Stomach smooth muscle (tissue), 2 donors: ENCODE measurements around the gene ZNF208.
"Not testable (repeated sequence)": the region's sequence is repeated elsewhere in the genome, so short reads cannot be mapped to it uniquely, and the experiment has no call there.

Experiments used
- H3K27ac ChIP-seq: one replicate; pipeline ENCODE4 v1.7.0; 2013; ENCODE audit warnings: mild to moderate bottlenecking, low read length, inconsistent platforms
- H3K27me3 ChIP-seq, 2 donors: one replicate each; pipeline ENCODE4 v1.7.0; 2013; ENCODE audit warnings: low read length in 2 of 2; ENCODE audit not compliant: insufficient read depth in 2 of 2, control insufficient read depth in 1 of 2
- H3K36me3 ChIP-seq, 2 donors: one replicate each; pipeline ENCODE4 v1.7.0; 2013; ENCODE audit warnings: low read length in 2 of 2; ENCODE audit not compliant: control insufficient read depth in 2 of 2, insufficient read depth in 2 of 2
- H3K4me1 ChIP-seq: one replicate; pipeline ENCODE4 v1.7.0; 2013; ENCODE audit warnings: low read length; ENCODE audit not compliant: control insufficient read depth, insufficient read depth
- H3K4me3 ChIP-seq, 2 donors: one replicate each; pipeline ENCODE4 v1.7.0; 2013; ENCODE audit warnings: low read length in 2 of 2
- H3K9ac ChIP-seq, 2 donors: one replicate each; pipeline ENCODE4 v1.7.0; 2013; ENCODE audit warnings: low read length in 2 of 2, mild to moderate bottlenecking in 1 of 2
- H3K9me3 ChIP-seq, 2 donors: one replicate each; pipeline ENCODE4 v1.7.0; 2013; ENCODE audit warnings: low read length in 2 of 2; ENCODE audit not compliant: control insufficient read depth in 2 of 2
- donor health status: healthy.
- donor health status: Pancreatic carcinoma.

The ZNF208 gene

GRCh38 chr19:22010437-22011143 is at the start of gene ZNF208:
ZNF208 (minus strand) TSS chr19:22010943; CDS start chr19:22010794, 149 bp downstream.
- not testable (repeated sequence) for H3K9ac ChIP-seq, H3K4me1 ChIP-seq, H3K27me3 ChIP-seq, H3K9me3 ChIP-seq, H3K27ac ChIP-seq, H3K36me3 ChIP-seq
- peak within 1 kb of the TSS; percentile 12 to 72 for H3K4me3 ChIP-seq

GRCh38 chr19:22052644-22053013 is 41.9 kb upstream of the ZNF208 start:
- Histone ChIP-seq H3K4me3 (peak overlapping the region; percentile 71 to 86), H3K27ac (no peak overlapping the region), H3K27me3 (no peaks in the 10 kb centered on the region), H3K9ac (peak overlapping the region; percentile 33 to 64), H3K4me1 (no peaks in the 10 kb centered on the region), H3K36me3 (no peaks in the 10 kb centered on the region), H3K9me3 (peaks cover 0 to 2% of the 10 kb centered on the region in 2 donors)

GRCh38 chr19:22041151-22041550 is 30.4 kb upstream of the ZNF208 start:
- not testable (repeated sequence) for H3K4me3 ChIP-seq, H3K9me3 ChIP-seq, H3K27me3 ChIP-seq, H3K36me3 ChIP-seq, H3K4me1 ChIP-seq, H3K27ac ChIP-seq, H3K9ac ChIP-seq

- no peaks in the 10 kb centered on the region for H3K27me3 ChIP-seq
- H3K4me1 ChIP-seq = no peaks in the 10 kb centered on the region
- H3K4me3 ChIP-seq = no peak overlapping the region
- H3K9ac ChIP-seq = no peak overlapping the region
- no peak overlapping the region for H3K27ac ChIP-seq
- no peaks in the 10 kb centered on the region for H3K36me3 ChIP-seq
- H3K9me3 ChIP-seq = no peaks in the 10 kb centered on the region
Observed at GRCh38 chr19:22030680-22031079, 19.9 kb upstream of the ZNF208 start.

GRCh38 chr19:22026687-22027086 is 15.9 kb upstream of the ZNF208 start:
- Histone ChIP-seq H3K9ac (no peak overlapping the region), H3K4me1 (no peaks in the 10 kb centered on the region), H3K27ac (no peak overlapping the region), H3K9me3 (no peaks in the 10 kb centered on the region), H3K4me3 (no peak overlapping the region), H3K27me3 (no peaks in the 10 kb centered on the region), H3K36me3 (no peaks in the 10 kb centered on the region)

- H3K27me3 ChIP-seq, H3K4me1 ChIP-seq, H3K4me3 ChIP-seq, H3K36me3 ChIP-seq, H3K9ac ChIP-seq, H3K9me3 ChIP-seq, H3K27ac ChIP-seq: not testable (repeated sequence)
Observed at GRCh38 chr19:22025539-22025938, 14.8 kb upstream of the ZNF208 start.

- H3K4me3 ChIP-seq = no peak overlapping the region
- no peak overlapping the region for H3K27ac ChIP-seq
- H3K36me3 ChIP-seq = no peaks in the 10 kb centered on the region
- H3K27me3 ChIP-seq = no peaks in the 10 kb centered on the region
- H3K4me1 ChIP-seq = no peaks in the 10 kb centered on the region
- H3K9me3 ChIP-seq = peaks cover 9 to 13% of the 10 kb centered on the region in 2 donors
- H3K9ac ChIP-seq = no peak overlapping the region
Observed at GRCh38 chr19:21970466-21970865, 40.3 kb downstream of the ZNF208 start.

GRCh38 chr19:21947775-21948174 is 63.0 kb downstream of the ZNF208 start:
- peaks cover 26% of the 10 kb centered on the region in 2 donors for H3K9me3 ChIP-seq
- H3K4me1 ChIP-seq = no peaks in the 10 kb centered on the region
- no peaks in the 10 kb centered on the region for H3K27me3 ChIP-seq
- H3K36me3 ChIP-seq = no peaks in the 10 kb centered on the region
- peak overlapping the region in 1 of 2 donors; percentile 25 for H3K4me3 ChIP-seq
- no peak overlapping the region for H3K27ac ChIP-seq
- no peak overlapping the region for H3K9ac ChIP-seq

- Histone ChIP-seq H3K27ac (no peak overlapping the region), H3K36me3 (no peaks in the 10 kb centered on the region), H3K9ac (no peak overlapping the region), H3K9me3 (peaks cover 0 to 2% of the 10 kb centered on the region in 2 donors), H3K4me3 (no peak overlapping the region), H3K4me1 (no peaks in the 10 kb centered on the region), H3K27me3 (no peaks in the 10 kb centered on the region)
Observed at GRCh38 chr19:21940684-21941083, 70.1 kb downstream of the ZNF208 start.

- no peaks in the 10 kb centered on the region for H3K27me3 ChIP-seq
- H3K9me3 ChIP-seq = peaks cover 0 to 5% of the 10 kb centered on the region in 2 donors
- H3K36me3 ChIP-seq = no peaks in the 10 kb centered on the region
- H3K27ac ChIP-seq = no peak overlapping the region
- no peaks in the 10 kb centered on the region for H3K4me1 ChIP-seq
- no peak overlapping the region for H3K4me3 ChIP-seq
- no peak overlapping the region for H3K9ac ChIP-seq
Observed at GRCh38 chr19:21934593-21934992, 76.2 kb downstream of the ZNF208 start.

- Histone ChIP-seq H3K4me1 (no peaks in the 10 kb centered on the region), H3K4me3 (no peak overlapping the region), H3K27me3 (no peaks in the 10 kb centered on the region), H3K27ac (no peak overlapping the region), H3K9me3 (peaks cover 0 to 5% of the 10 kb centered on the region in 2 donors), H3K9ac (no peak overlapping the region), H3K36me3 (no peaks in the 10 kb centered on the region)
Observed at GRCh38 chr19:21934131-21934530, 76.6 kb downstream of the ZNF208 start.
